Upper lobe of left lung (tissue), 4 donors: ENCODE measurements around the gene CA5A.

Experiments used
- EP300 ChIP-seq, 4 donors: sonication (generic); formaldehyde crosslinking; IDR thresholded peaks; one replicate each; pipeline ENCODE4 v1.5.1; 2017; ENCODE audit warnings: antibody characterized with exemption in 4 of 4, control low read depth in 2 of 4
- POLR2A ChIP-seq, 4 donors: fragments of 450-650 bp; IDR thresholded peaks; one replicate each; pipeline ENCODE4 v1.5.1; 2016 to 2017; ENCODE audit warnings: antibody characterized with exemption in 4 of 4, mild to moderate bottlenecking in 2 of 4
- TF ChIP-seq, protein P1 (sequence below), 6 experiments: fragments of 450-650 bp in 4 of 6; fragments of 200-600 bp in 2 of 6; sonication (generic) in 2 of 6; IDR thresholded peaks; one replicate each; pipeline ENCODE4 v1.5.1; 2016 to 2019; ENCODE audit warnings: antibody characterized with exemption in 6 of 6

DNA sequence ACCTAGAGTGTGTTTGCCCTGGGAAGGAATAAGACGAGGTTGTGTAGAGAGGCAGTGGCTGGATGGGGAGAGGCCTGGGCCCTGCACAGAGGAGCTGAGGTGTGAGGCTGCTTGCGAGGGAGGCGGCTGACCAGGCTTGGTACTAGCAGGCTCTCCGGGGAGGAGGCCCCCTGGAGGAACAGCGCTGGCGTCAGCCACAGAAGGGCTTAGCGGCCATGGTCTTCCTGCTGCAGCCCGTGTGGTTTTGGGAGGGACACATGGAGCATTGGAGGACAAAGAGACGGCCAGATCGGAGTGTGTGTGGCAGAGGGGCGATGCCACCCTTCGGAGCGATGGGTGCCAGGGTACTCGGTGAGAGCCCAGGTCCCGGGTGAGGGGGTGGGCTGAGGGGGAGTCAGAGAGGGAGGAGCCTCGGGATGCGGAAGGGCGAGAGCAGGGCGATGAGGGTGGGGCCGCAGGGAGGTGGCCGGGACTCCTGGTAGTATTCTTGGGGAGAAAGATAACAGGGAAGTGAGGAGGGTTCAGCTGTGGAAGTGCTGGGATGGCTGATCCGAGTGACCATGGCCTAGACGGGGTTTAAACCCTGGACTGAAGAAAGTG lies 23.2 kb upstream of the CA5A start:
- TF ChIP-seq EP300 (IDR thresholded peaks at IDR 0.05) (no peak), POLR2A (IDR thresholded peaks at IDR 0.05) (peak in 1 of 4 donors; percentile 14)
- TF ChIP-seq, protein P1, sequence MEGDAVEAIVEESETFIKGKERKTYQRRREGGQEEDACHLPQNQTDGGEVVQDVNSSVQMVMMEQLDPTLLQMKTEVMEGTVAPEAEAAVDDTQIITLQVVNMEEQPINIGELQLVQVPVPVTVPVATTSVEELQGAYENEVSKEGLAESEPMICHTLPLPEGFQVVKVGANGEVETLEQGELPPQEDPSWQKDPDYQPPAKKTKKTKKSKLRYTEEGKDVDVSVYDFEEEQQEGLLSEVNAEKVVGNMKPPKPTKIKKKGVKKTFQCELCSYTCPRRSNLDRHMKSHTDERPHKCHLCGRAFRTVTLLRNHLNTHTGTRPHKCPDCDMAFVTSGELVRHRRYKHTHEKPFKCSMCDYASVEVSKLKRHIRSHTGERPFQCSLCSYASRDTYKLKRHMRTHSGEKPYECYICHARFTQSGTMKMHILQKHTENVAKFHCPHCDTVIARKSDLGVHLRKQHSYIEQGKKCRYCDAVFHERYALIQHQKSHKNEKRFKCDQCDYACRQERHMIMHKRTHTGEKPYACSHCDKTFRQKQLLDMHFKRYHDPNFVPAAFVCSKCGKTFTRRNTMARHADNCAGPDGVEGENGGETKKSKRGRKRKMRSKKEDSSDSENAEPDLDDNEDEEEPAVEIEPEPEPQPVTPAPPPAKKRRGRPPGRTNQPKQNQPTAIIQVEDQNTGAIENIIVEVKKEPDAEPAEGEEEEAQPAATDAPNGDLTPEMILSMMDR (IDR thresholded peaks at IDR 0.05): no peak
